MCF 10A (cell line): Measurements from ENCODE around the gene SYT2. TPM values are rescaled to one million over a fixed set of nuclear protein-coding genes. Genes with fewer than 3 reads are reported as not detected.

Experiments
- BruUV-seq: library from RNA; stranded (reverse); fragments of 400-500 nt; replicated peaks from 2 replicates; lab custom pipeline; 2021; lab: Mats Ljungman, UMichigan
- CTCF ChIA-PET: fragments of 300-600 bp; sonication (Branson Sonifier 250); formaldehyde crosslinking; extraction: SDS; loops from one replicate; lab custom pipeline; 2021; ENCODE audit warnings: antibody characterized with exemption, inconsistent platforms; lab: Yijun Ruan, JAX
- POLR2A ChIA-PET: fragments of 300-600, 350-650 bp; sonication (Branson Sonifier 250); formaldehyde crosslinking; extraction: SDS; loops from one replicate; lab custom pipeline; 2020; ENCODE audit warnings: antibody characterized with exemption, inconsistent platforms; lab: Yijun Ruan, JAX
- DNase-seq: peaks from one replicate; pipeline ENCODE4 v3.0.0-alpha.2; 2018; ENCODE audit not compliant: unreplicated experiment
- H3K27ac Mint-ChIP-seq: one replicate; pipeline ENCODE4 v1.8.0; 2022; ENCODE audit warnings: mild to moderate bottlenecking, low read depth, mixed read lengths; ENCODE audit not compliant: unreplicated experiment
- H3K27me3 Mint-ChIP-seq: one replicate; pipeline ENCODE4 v1.8.0; 2022; ENCODE audit warnings: mixed read lengths; ENCODE audit not compliant: insufficient read depth, unreplicated experiment
- H3K36me3 Mint-ChIP-seq: one replicate; pipeline ENCODE4 v1.8.0; 2022; ENCODE audit warnings: mild to moderate bottlenecking, moderate library complexity, mixed read lengths; ENCODE audit not compliant: insufficient read depth, unreplicated experiment
- H3K4me1 Mint-ChIP-seq: one replicate; pipeline ENCODE4 v1.8.0; 2022; ENCODE audit warnings: mixed read lengths; ENCODE audit not compliant: insufficient read depth, unreplicated experiment
- H3K4me3 Mint-ChIP-seq: one replicate; pipeline ENCODE4 v1.8.0; 2022; ENCODE audit warnings: mild to moderate bottlenecking, moderate library complexity, mixed read lengths; ENCODE audit not compliant: unreplicated experiment
- H3K9me3 Mint-ChIP-seq: one replicate; pipeline ENCODE4 v1.8.0; 2022; ENCODE audit warnings: mixed read lengths; ENCODE audit not compliant: unreplicated experiment
- intact Hi-C: fragments of 100-400 bp; cut with micrococcal nuclease; formaldehyde crosslinking; loops from 2 replicates; pipeline ENCODE4 v1.14.1; 2022
- total RNA-seq: library from RNA; stranded (reverse); gene quantifications from 2 replicates; pipeline ENCODE4 v1.2.3, GENCODE V29; 2022
- TF ChIP-seq, protein P1 (sequence below): fragments of 200-600 bp; IDR thresholded peaks from one replicate; pipeline ENCODE4 v1.8.0; 2022; ENCODE audit warnings: antibody characterized with exemption, mild to moderate bottlenecking; ENCODE audit not compliant: unreplicated experiment

SYT2 gene
- total RNA-seq, 1 experiment from 2014 or later = not detected

DNA sequence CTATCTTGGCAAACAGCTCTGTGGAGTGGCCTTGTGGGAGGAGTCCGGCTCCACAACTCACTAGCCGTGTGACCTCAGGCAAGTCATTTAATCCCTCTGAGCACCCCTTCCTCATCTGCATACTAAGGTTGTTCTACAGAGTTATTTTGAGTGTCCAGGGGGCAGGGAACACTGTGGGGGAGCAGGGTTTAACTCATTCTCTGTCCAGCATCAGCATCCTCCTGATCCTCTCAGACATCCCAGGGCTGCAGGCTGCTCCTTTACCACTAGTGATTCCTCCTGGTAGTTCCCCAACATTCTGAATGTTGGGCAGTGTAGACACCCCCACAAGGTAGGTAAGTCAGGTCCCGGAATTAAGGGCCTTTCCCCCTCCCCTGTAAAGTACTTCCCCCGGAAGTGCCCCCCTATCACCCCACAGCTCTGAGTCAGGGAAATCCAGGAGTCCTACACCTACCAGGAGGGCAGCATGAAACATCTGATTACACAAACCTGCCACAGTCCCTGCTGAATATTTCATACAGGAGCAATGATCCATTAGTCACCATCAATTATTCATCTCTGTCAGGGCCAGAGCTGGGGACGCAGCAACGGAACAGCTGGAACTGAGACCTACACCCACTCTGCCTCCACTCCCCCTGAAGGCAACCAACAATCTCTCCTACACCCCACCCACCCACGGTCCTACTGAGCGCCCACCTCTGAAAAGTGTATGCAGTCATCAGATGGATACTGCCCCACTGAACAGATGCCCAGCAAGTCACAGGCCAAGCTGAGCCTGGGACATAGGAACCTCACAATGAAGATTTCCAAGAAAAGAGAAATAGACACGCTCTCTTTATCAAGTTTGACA is 20.5 kb downstream of the SYT2 start:
- no peaks in the 10 kb centered on the region for H3K9me3 Mint-ChIP-seq
- H3K36me3 Mint-ChIP-seq = peaks cover 6% of the 10 kb centered on the region
- ChIA-PET CTCF (interaction anchor here (1.0 to 1.2 kb wide), 2 partner anchors 11 to 89 kb away, joined by 3 read pairs; no protein-coding TSS in a partner anchor), POLR2A (interaction anchor here (0.6 kb wide), 1 partner anchor 9 kb away, joined by 3 read pairs; no protein-coding TSS in a partner anchor)
- no peak overlapping the region for H3K27ac Mint-ChIP-seq
- intact Hi-C loops = loop anchor here (5.0 kb wide), 1 partner anchor 32 kb away; no protein-coding TSS in a partner anchor
- no peaks in the 10 kb centered on the region for H3K4me1 Mint-ChIP-seq
- TF ChIP-seq, protein P1, sequence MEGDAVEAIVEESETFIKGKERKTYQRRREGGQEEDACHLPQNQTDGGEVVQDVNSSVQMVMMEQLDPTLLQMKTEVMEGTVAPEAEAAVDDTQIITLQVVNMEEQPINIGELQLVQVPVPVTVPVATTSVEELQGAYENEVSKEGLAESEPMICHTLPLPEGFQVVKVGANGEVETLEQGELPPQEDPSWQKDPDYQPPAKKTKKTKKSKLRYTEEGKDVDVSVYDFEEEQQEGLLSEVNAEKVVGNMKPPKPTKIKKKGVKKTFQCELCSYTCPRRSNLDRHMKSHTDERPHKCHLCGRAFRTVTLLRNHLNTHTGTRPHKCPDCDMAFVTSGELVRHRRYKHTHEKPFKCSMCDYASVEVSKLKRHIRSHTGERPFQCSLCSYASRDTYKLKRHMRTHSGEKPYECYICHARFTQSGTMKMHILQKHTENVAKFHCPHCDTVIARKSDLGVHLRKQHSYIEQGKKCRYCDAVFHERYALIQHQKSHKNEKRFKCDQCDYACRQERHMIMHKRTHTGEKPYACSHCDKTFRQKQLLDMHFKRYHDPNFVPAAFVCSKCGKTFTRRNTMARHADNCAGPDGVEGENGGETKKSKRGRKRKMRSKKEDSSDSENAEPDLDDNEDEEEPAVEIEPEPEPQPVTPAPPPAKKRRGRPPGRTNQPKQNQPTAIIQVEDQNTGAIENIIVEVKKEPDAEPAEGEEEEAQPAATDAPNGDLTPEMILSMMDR = no peak
- peak; percentile 20 for DNase-seq
- no TSS peak for BruUV-seq
- H3K27me3 Mint-ChIP-seq = peaks cover 99% of the 10 kb centered on the region
- H3K4me3 Mint-ChIP-seq = no peak overlapping the region

DNA sequence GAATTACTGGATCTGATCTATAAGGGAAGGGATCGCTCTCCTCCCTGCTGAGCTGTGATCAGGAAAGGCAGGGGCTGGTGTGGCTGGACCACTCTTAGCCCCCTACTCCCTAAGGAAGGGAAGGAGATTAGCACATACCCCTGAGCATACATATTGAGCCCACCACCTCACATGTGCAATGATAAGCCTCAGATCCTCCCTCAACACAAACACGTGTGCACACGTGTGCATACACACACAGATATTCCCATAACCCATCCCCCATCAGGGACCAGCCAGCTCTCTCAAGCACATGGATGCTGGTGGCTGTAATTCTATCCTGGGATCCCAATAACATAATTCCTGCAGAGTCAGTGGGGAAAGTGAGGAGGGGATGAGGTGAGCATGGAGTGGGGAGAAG is 21.2 kb downstream of the SYT2 start:
- no peak for DNase-seq
- no peak overlapping the region for H3K27ac Mint-ChIP-seq
- intact Hi-C loops = no loop called here
- H3K4me1 Mint-ChIP-seq = no peaks in the 10 kb centered on the region
- H3K9me3 Mint-ChIP-seq = no peaks in the 10 kb centered on the region
- peaks cover 6% of the 10 kb centered on the region for H3K36me3 Mint-ChIP-seq
- ChIA-PET CTCF (interaction anchor here (0.7 to 1.2 kb wide), 3 partner anchors 10 to 390 kb away, joined by 3 to 4 read pairs (median 3); no protein-coding TSS in a partner anchor), POLR2A (no interaction called here)
- TF ChIP-seq, protein P1 = no peak
- peaks cover 99% of the 10 kb centered on the region for H3K27me3 Mint-ChIP-seq
- BruUV-seq = no TSS peak
- no peak overlapping the region for H3K4me3 Mint-ChIP-seq

DNA sequence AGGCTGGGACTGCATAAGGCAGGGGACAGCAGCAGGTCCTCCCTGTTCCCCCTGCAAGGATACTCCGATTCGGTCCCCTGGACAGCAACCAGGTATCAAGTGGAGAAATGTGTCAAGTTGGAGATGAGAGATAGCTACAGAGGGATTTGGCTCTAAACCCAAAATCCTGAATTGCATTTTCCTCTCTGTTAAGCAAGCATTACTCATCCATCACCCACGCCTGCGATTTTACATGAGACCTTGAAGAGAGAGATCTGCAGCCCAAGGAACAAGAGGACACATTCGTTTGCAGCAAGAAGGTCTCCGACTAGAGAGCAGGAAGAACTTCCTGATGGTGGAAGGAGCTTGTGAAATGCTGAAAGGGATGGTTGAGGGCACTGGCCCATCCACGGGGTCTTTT is 21.9 kb downstream of the SYT2 start:
- CTCF ChIA-PET = interaction anchor here (0.5 to 1.2 kb wide), 5 partner anchors 9 to 389 kb away, joined by 3 to 4 read pairs (median 3); no protein-coding TSS in a partner anchor

More for the DNA sequence above, 21.9 kb downstream of the SYT2 start:
- H3K36me3 Mint-ChIP-seq = peaks cover 6% of the 10 kb centered on the region
- peak; percentile 62 for DNase-seq
- no peak overlapping the region for H3K27ac Mint-ChIP-seq
- TF ChIP-seq, protein P1 = no peak
- POLR2A ChIA-PET = interaction anchor here (1.3 kb wide), 1 partner anchor 28 kb away, joined by 3 read pairs; no protein-coding TSS in a partner anchor
- peaks cover 99% of the 10 kb centered on the region for H3K27me3 Mint-ChIP-seq
- intact Hi-C loops = no loop called here
- no peaks in the 10 kb centered on the region for H3K9me3 Mint-ChIP-seq
- no peaks in the 10 kb centered on the region for H3K4me1 Mint-ChIP-seq
- no TSS peak for BruUV-seq
- H3K4me3 Mint-ChIP-seq = no peak overlapping the region
